ACHN (cell line): ENCODE data around the gene UST.
"Not testable (repeated sequence)": the region's sequence is repeated elsewhere in the genome, so short reads cannot be mapped to it uniquely, and the experiment has no call there.

Source experiments
- DNase-seq: peaks from one replicate; pipeline ENCODE4 v3.0.0-alpha.2; 2015
- in situ Hi-C: cut with HindIII; loops from 2 replicates; pipeline ENCODE4 v1.10.0; 2017; ENCODE audit warnings: low sequenced_read_pairs, low pct_ligation_motif_present, low pct_unique_long_range_greater_than_20kb

UST gene

GRCh38 chr6:148878683-148879082 lies 131.9 kb downstream of the UST start:
- in situ Hi-C loops, result no loop called here

GRCh38 chr6:148880742-148881141 lies 133.9 kb downstream of the UST start:
- DNase-seq, in situ Hi-C loops: not testable (repeated sequence)

More at GRCh38 chr6:148878683-148879082, 131.9 kb downstream of the UST start:
- no peak for DNase-seq

- no peak for DNase-seq
- in situ Hi-C loops, result no loop called here
These were observed 134.9 kb downstream of the UST start for GRCh38 chr6:148881593-148882311.

- in situ Hi-C loops, result no loop called here
- no peak for DNase-seq
These were observed 136.4 kb downstream of the UST start for GRCh38 chr6:148883270-148883669.

GRCh38 chr6:148884461-148884860 lies 137.6 kb downstream of the UST start:
- in situ Hi-C loops, result no loop called here
- no peak for DNase-seq

GRCh38 chr6:148885136-148885865 lies 138.5 kb downstream of the UST start:
- no peak for DNase-seq
- in situ Hi-C loops, result no loop called here

GRCh38 chr6:148885925-148886845 lies 139.4 kb downstream of the UST start:
- in situ Hi-C loops, result no loop called here
- DNase-seq, result no peak

GRCh38 chr6:148887181-148887580 lies 140.4 kb downstream of the UST start:
- DNase-seq, result no peak
- in situ Hi-C loops, result no loop called here

- DNase-seq, result no peak
These were observed 142.0 kb downstream of the UST start for GRCh38 chr6:148888856-148889255.

GRCh38 chr6:148890096-148890495 lies 143.3 kb downstream of the UST start:
- no peak for DNase-seq
- in situ Hi-C loops, result no loop called here

More at GRCh38 chr6:148888856-148889255, 142.0 kb downstream of the UST start:
- in situ Hi-C loops, result no loop called here

GRCh38 chr6:148890652-148891404 lies 144.0 kb downstream of the UST start:
- DNase-seq, result no peak
- in situ Hi-C loops, result no loop called here

GRCh38 chr6:148891405-148891783 lies 144.6 kb downstream of the UST start:
- no peak for DNase-seq
- in situ Hi-C loops, result no loop called here

GRCh38 chr6:148892247-148892646 lies 145.4 kb downstream of the UST start:
- in situ Hi-C loops, result no loop called here
- no peak for DNase-seq

- in situ Hi-C loops, result no loop called here
These were observed 146.2 kb downstream of the UST start for GRCh38 chr6:148893073-148893472.

GRCh38 chr6:148893481-148893880 lies 146.7 kb downstream of the UST start:
- in situ Hi-C loops, result no loop called here
- no peak for DNase-seq

More at GRCh38 chr6:148893073-148893472, 146.2 kb downstream of the UST start:
- no peak for DNase-seq

- no peak for DNase-seq
- in situ Hi-C loops, result no loop called here
These were observed 151.7 kb downstream of the UST start for GRCh38 chr6:148898376-148899014.

- in situ Hi-C loops, result no loop called here
- no peak for DNase-seq
These were observed 158.4 kb downstream of the UST start for GRCh38 chr6:148904896-148905870.
